Upper lobe of right lung (tissue), 1 donor: Measurements from ENCODE around the gene CSNK1E. TPM values are rescaled to one million over a fixed set of nuclear protein-coding genes. Genes with fewer than 3 reads are reported as not detected.

Experiments used
- ATAC-seq: fragments of 200-7000 bp; cut with Tn5 transposase; one replicate; pipeline ENCODE4 v1.9.1; 2020; ENCODE audit warnings: mild to moderate bottlenecking, moderate library complexity
- DNase-seq: peaks from one replicate; pipeline ENCODE4 v3.0.0-alpha.2; 2020
- H3K27ac ChIP-seq: fragments of 200-600 bp; one replicate; pipeline ENCODE4 v1.8.0; 2022
- H3K27me3 ChIP-seq: fragments of 200-600 bp; one replicate; pipeline ENCODE4 v1.8.0; 2022; ENCODE audit warnings: mild to moderate bottlenecking
- H3K36me3 ChIP-seq: fragments of 200-600 bp; one replicate; pipeline ENCODE4 v1.8.0; 2022
- H3K4me1 ChIP-seq: fragments of 200-600 bp; one replicate; pipeline ENCODE4 v1.8.0; 2022
- H3K4me3 ChIP-seq: fragments of 200-600 bp; one replicate; pipeline ENCODE4 v1.8.0; 2022; ENCODE audit warnings: mild to moderate bottlenecking
- H3K9me3 ChIP-seq: fragments of 200-600 bp; one replicate; pipeline ENCODE4 v1.8.0; 2022
- CTCF ChIP-seq: fragments of 200-600 bp; IDR thresholded peaks from one replicate; pipeline ENCODE4 v1.8.0; 2022; ENCODE audit warnings: antibody characterized with exemption
- intact Hi-C: fragments of 100-400 bp; cut with DNase I; formaldehyde crosslinking; loops from one replicate; pipeline ENCODE4 v1.11.0; 2022
- total RNA-seq: library from RNA; stranded (reverse); fragmentation: NEBNext Ultra II Directional; extraction: Animal tissue kit (Norgen Biotek cat#: 25700); gene quantifications from one replicate; pipeline ENCODE4 v1.2.1, GENCODE V29; 2021
- donor health status: DM: no; HTN: yes; CAD: no; lungs with severe emphysema.

The CSNK1E gene
- total RNA-seq, 1 donor from 2014 or later = 115 TPM

- Histone ChIP-seq H3K27ac (peak overlapping the region; percentile 55), H3K9me3 (no peaks in the 10 kb centered on the region), H3K4me1 (peaks cover 55% of the 10 kb centered on the region), H3K4me3 (no peak overlapping the region), H3K27me3 (no peaks in the 10 kb centered on the region), H3K36me3 (peaks cover 7% of the 10 kb centered on the region)
- no peak for ATAC-seq
- no peak for DNase-seq
- intact Hi-C loops = no loop called here
- no peak for TF ChIP-seq CTCF
These were observed 57.9 kb downstream of the CSNK1E start for GRCh38 chr22:38259370-38259769.

- Histone ChIP-seq H3K36me3 (peaks cover 7% of the 10 kb centered on the region), H3K27ac (peak overlapping the region; percentile 55), H3K9me3 (no peaks in the 10 kb centered on the region), H3K4me3 (no peak overlapping the region), H3K4me1 (peaks cover 55% of the 10 kb centered on the region), H3K27me3 (no peaks in the 10 kb centered on the region)
- no peak for TF ChIP-seq CTCF
- ATAC-seq (no peak), DNase-seq (no peak)
- intact Hi-C loops = no loop called here
These were observed 58.3 kb downstream of the CSNK1E start for GRCh38 chr22:38258895-38259294.

GRCh38 chr22:38257650-38258250 lies 59.5 kb downstream of the CSNK1E start:
- Histone ChIP-seq H3K27me3 (no peaks in the 10 kb centered on the region), H3K4me1 (peaks cover 53% of the 10 kb centered on the region), H3K4me3 (no peak overlapping the region), H3K36me3 (no peaks in the 10 kb centered on the region), H3K9me3 (no peaks in the 10 kb centered on the region), H3K27ac (peak overlapping the region; percentile 48)
- ATAC-seq (no peak), DNase-seq (no peak)
- intact Hi-C loops = no loop called here
- TF ChIP-seq CTCF = no peak

GRCh38 chr22:38257181-38257580 lies 60.1 kb downstream of the CSNK1E start:
- no peaks in the 10 kb centered on the region for H3K36me3 ChIP-seq
- DNase-seq (no peak), ATAC-seq (no peak)
- H3K4me3 ChIP-seq = no peak overlapping the region
- no peaks in the 10 kb centered on the region for H3K9me3 ChIP-seq
- intact Hi-C loops = no loop called here
- no peak for TF ChIP-seq CTCF
- H3K27ac ChIP-seq = peak overlapping the region; percentile 48
- H3K4me1 ChIP-seq = peaks cover 50% of the 10 kb centered on the region
- no peaks in the 10 kb centered on the region for H3K27me3 ChIP-seq

- Histone ChIP-seq H3K4me3 (no peak overlapping the region), H3K27me3 (no peaks in the 10 kb centered on the region), H3K36me3 (no peaks in the 10 kb centered on the region), H3K27ac (no peak overlapping the region), H3K9me3 (no peaks in the 10 kb centered on the region), H3K4me1 (peaks cover 47% of the 10 kb centered on the region)
- DNase-seq = no peak
- intact Hi-C loops = no loop called here
- no peak for ATAC-seq
- TF ChIP-seq CTCF = no peak
These were observed 61.5 kb downstream of the CSNK1E start for GRCh38 chr22:38255697-38256096.

- H3K9me3 ChIP-seq = no peaks in the 10 kb centered on the region
- H3K4me1 ChIP-seq = peaks cover 28% of the 10 kb centered on the region
- no peak for TF ChIP-seq CTCF
- DNase-seq = no peak
- H3K4me3 ChIP-seq = no peak overlapping the region
- H3K27me3 ChIP-seq = no peaks in the 10 kb centered on the region
- peaks cover 16% of the 10 kb centered on the region for H3K36me3 ChIP-seq
- intact Hi-C loops = no loop called here
- H3K27ac ChIP-seq = no peak overlapping the region
- ATAC-seq = no peak
These were observed 65.9 kb downstream of the CSNK1E start for GRCh38 chr22:38251341-38251692.
